Endothelial cell of umbilical vein (primary cell): ENCODE data around the gene PACS1. TPM values are rescaled to one million over a fixed set of nuclear protein-coding genes. Genes with fewer than 3 reads are reported as not detected.

ENCODE experiments used
- BruUV-seq: library from RNA; stranded (reverse); fragments of 400-500 nt; replicated peaks from 2 replicates; lab custom pipeline; 2021; lab: Mats Ljungman, UMichigan
- CTCF ChIA-PET: fragments of 300-600, 350-600 bp; sonication (Branson Sonifier 250); formaldehyde crosslinking; loops from one replicate; lab custom pipeline; 2021; ENCODE audit warnings: antibody characterized with exemption, inconsistent platforms; lab: Charles Lee
- POLR2A ChIA-PET: fragments of 300-600, 350-600 bp; sonication (Branson Sonifier 250); formaldehyde crosslinking; loops from one replicate; lab custom pipeline; 2021; ENCODE audit warnings: antibody characterized with exemption, inconsistent platforms; lab: Charles Lee
- DNase-seq: peaks from one replicate; pipeline ENCODE4 v3.0.0-alpha.2; 2011; ENCODE audit warnings: low read depth, low spot score
- FAIRE-seq: peaks from 2 replicates; lab custom pipeline; 2011; peaks lifted over from hg19 to GRCh38; lab: Jason Lieb, UNC
- H2AFZ ChIP-seq: 2 replicates; pipeline ENCODE4 v1.6.0; 2012; ENCODE audit warnings: low read depth, low read length, control low read depth, inconsistent platforms
- H3K27ac ChIP-seq: 2 replicates; pipeline ENCODE4 v1.5.1; 2011; ENCODE audit warnings: low read depth, mild to moderate bottlenecking, control low read depth, low read length, moderate library complexity; ENCODE audit not compliant: insufficient read depth
- H3K27me3 ChIP-seq, 2 experiments: 2 replicates each; pipeline versions ENCODE4 v1.6.0 to v1.6.1; 2011; ENCODE audit warnings: low read length in 2 of 2, mixed read lengths in 1 of 2; ENCODE audit not compliant: control insufficient read depth in 2 of 2, insufficient read depth in 2 of 2
- H3K36me3 ChIP-seq, 2 experiments: 2 replicates in 1 of 2; 3 replicates in 1 of 2; pipeline ENCODE4 v1.5.1; 2011; ENCODE audit warnings: low read length in 2 of 2, mild to moderate bottlenecking in 1 of 2, moderate library complexity in 1 of 2; ENCODE audit not compliant: control insufficient read depth in 2 of 2, insufficient read depth in 2 of 2; ENCODE audit errors: extremely low read depth in 1 of 2
- H3K4me1 ChIP-seq: 3 replicates; pipeline ENCODE4 v1.5.1; 2011; ENCODE audit warnings: mild to moderate bottlenecking, low read length; ENCODE audit not compliant: control insufficient read depth, insufficient read depth; ENCODE audit errors: extremely low read depth
- H3K4me2 ChIP-seq: 2 replicates; pipeline ENCODE4 v1.6.1; 2011; ENCODE audit warnings: low read length, control low read depth, mixed read lengths; ENCODE audit not compliant: insufficient read depth
- H3K4me3 ChIP-seq, 3 experiments: fragments of 200-600 bp in 1 of 3; sonication (generic), shearing (Covaris generic) in 1 of 3; replicated peaks in 1 of 3; 2 replicates each; pipeline ENCODE4 v1.5.1; 2011 to 2016; ENCODE audit warnings: control low read depth in 3 of 3, low read length in 3 of 3, mild to moderate bottlenecking in 2 of 3, inconsistent platforms in 1 of 3, low read depth in 1 of 3, moderate library complexity in 1 of 3; ENCODE audit not compliant: insufficient read depth in 1 of 3
- H3K79me2 ChIP-seq: 2 replicates; pipeline ENCODE4 v1.6.0; 2012; ENCODE audit warnings: low read length, inconsistent platforms; ENCODE audit not compliant: control insufficient read depth, insufficient read depth
- H3K9ac ChIP-seq: replicated peaks from 2 replicates; pipeline ENCODE3; 2011; ENCODE audit warnings: low read length, control low read depth; ENCODE audit not compliant: insufficient read depth; ENCODE audit errors: extremely low read depth
- H3K9me1 ChIP-seq: replicated peaks from 3 replicates; pipeline ENCODE4 v1.6.0; 2011; ENCODE audit warnings: mild to moderate bottlenecking, low read length; ENCODE audit not compliant: control insufficient read depth, insufficient read depth; ENCODE audit errors: extremely low read depth
- H3K9me3 ChIP-seq: replicated peaks from 2 replicates; pipeline ENCODE4 v1.5.1; 2012; ENCODE audit warnings: low read length, inconsistent platforms; ENCODE audit not compliant: control insufficient read depth, insufficient read depth
- H4K20me1 ChIP-seq: replicated peaks from 2 replicates; pipeline ENCODE3; 2011; ENCODE audit warnings: mild to moderate bottlenecking, low read length; ENCODE audit not compliant: control insufficient read depth, insufficient read depth; ENCODE audit errors: extremely low read depth
- CTCF ChIP-seq, 2 donors: IDR thresholded peaks; 1 replicate in 1 of 2; 2 replicates in 1 of 2; pipeline ENCODE4 v1.5.1; 2011; ENCODE audit warnings: low read length in 2 of 2, mild to moderate bottlenecking in 2 of 2, moderate library complexity in 2 of 2, control low read depth in 1 of 2, inconsistent platforms in 1 of 2, low read depth in 1 of 2; ENCODE audit not compliant: insufficient read depth in 1 of 2; ENCODE audit errors: extremely low read depth in 1 of 2
- EZH2 ChIP-seq: IDR thresholded peaks from 2 replicates; pipeline ENCODE4 v1.6.1; 2012; ENCODE audit warnings: borderline replicate concordance, low read depth, mild to moderate bottlenecking, moderate library complexity, low read length, inconsistent platforms; ENCODE audit not compliant: severe bottlenecking
- FOS ChIP-seq: IDR thresholded peaks from 2 replicates; pipeline ENCODE4 v1.6.1; 2011; ENCODE audit warnings: mild to moderate bottlenecking, low read length, moderate library complexity, borderline replicate concordance; ENCODE audit not compliant: insufficient read depth
- GATA2 ChIP-seq: IDR thresholded peaks from 2 replicates; pipeline ENCODE4 v1.7.0; 2011; ENCODE audit warnings: low read depth, mild to moderate bottlenecking, moderate library complexity, mixed read lengths, low read length; ENCODE audit not compliant: insufficient read length, insufficient read depth
- JUN ChIP-seq: IDR thresholded peaks from 2 replicates; pipeline ENCODE4 v1.6.1; 2011; ENCODE audit warnings: borderline replicate concordance, low read depth; ENCODE audit not compliant: insufficient read length, insufficient read depth
- MYC ChIP-seq: IDR thresholded peaks from one replicate; pipeline ENCODE4 v1.6.1; 2011; ENCODE audit warnings: mild to moderate bottlenecking, low read depth, low read length
- POLR2A ChIP-seq: IDR thresholded peaks from 2 replicates; pipeline ENCODE4 v1.6.1; 2012; ENCODE audit warnings: low read depth, mild to moderate bottlenecking, control low read depth, low read length
- POLR2AphosphoS5 ChIP-seq: IDR thresholded peaks from 2 replicates; pipeline ENCODE4 v1.6.1; 2012; ENCODE audit warnings: low read depth, mild to moderate bottlenecking, control low read depth, low read length, moderate library complexity; ENCODE audit not compliant: insufficient read depth
- dilution Hi-C: fragments of 300-500 bp; cut with MboI; formaldehyde crosslinking; loops from one replicate; pipeline ENCODE4 v1.15.0; 2019; ENCODE audit warnings: low sequenced_read_pairs; ENCODE audit not compliant: extremely low pct_ligation_motif_present
- intact Hi-C: fragments of 100-400 bp; cut with micrococcal nuclease; formaldehyde crosslinking; loops from one replicate; pipeline ENCODE4 v1.10.0; 2022
- polyA plus RNA-seq, 4 experiments: library from polyadenylated mRNA; depleted of rRNA in 3 of 4; stranded (reverse) in 3 of 4; unstranded in 1 of 4; fragments of >200 nt; gene quantifications; 2 replicates each; pipeline versions ENCODE4 v1.2.1 to v1.2.3, GENCODE V29; 2011 to 2012; ENCODE audit warnings: missing spikeins in 1 of 4
- total RNA-seq: library from RNA; stranded (reverse); gene quantifications from 2 replicates; pipeline ENCODE4 v1.2.3, GENCODE V29; 2021
- TF ChIP-seq, protein P1 (sequence below): IDR thresholded peaks from 2 replicates; pipeline ENCODE4 v1.6.1; 2011; ENCODE audit not compliant: insufficient read depth, insufficient read length

Gene PACS1
- total and polyA plus RNA-seq, 2 donors (not counting 3 experiments of a cell fraction or from before 2014, with no cell fraction given), result 26.4 to 64.4 TPM

DNA sequence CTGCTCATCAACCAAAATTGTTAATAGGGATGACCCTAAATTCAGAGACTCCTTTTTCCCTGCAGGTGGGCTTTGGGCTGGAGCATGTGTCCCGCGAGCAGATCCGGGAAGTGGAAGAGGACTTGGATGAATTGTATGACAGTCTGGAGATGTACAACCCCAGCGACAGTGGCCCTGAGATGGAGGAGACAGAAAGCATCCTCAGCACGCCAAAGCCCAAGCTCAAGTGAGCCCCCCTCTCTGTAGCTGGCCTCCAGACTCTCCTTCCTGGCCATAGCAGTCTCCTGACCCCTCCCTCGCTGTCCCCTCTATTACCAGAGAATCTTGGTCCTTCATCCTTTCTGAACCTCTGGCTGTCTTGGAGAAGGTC is 150.5 kb downstream of the PACS1 start:
- Histone ChIP-seq H3K79me2 (no peaks in the 10 kb centered on the region), H3K36me3 (peaks cover 4 to 35% of the 10 kb centered on the region in 2 experiments), H3K4me1 (no peaks in the 10 kb centered on the region), H3K27me3 (no peaks in the 10 kb centered on the region), H2AFZ (no peak overlapping the region), H3K9ac (no peak overlapping the region), H3K9me1 (no peaks in the 10 kb centered on the region), H4K20me1 (no peaks in the 10 kb centered on the region), H3K9me3 (no peaks in the 10 kb centered on the region), H3K27ac (no peak overlapping the region), H3K4me3 (no peak overlapping the region), H3K4me2 (no peak overlapping the region)
- POLR2A ChIA-PET, result no interaction called here
- no peak for TF ChIP-seq GATA2
- TF ChIP-seq MYC, result no peak
- TF ChIP-seq EZH2, result no peak
- TF ChIP-seq CTCF (IDR thresholded peaks at IDR 0.05; ENCODE audit: extremely low read depth in 1 of 2, insufficient read depth in 1 of 2, low read depth in 1 of 2, low read length in 2 of 2), result no peak
- BruUV-seq, result no TSS peak
- CTCF ChIA-PET, result interaction anchor here (0.6 to 1.4 kb wide), 3 partner anchors 61 to 144 kb away, joined by 3 to 4 read pairs (median 3); no protein-coding TSS in a partner anchor
- FAIRE-seq (no peak), DNase-seq (no peak)
- intact Hi-C loops (no loop called here), dilution Hi-C loops (no loop called here)

GRCh38 chr11:66221012-66221411 is 150.9 kb downstream of the PACS1 start:
- H3K27ac ChIP-seq, result no peak overlapping the region

More at GRCh38 chr11:66221012-66221411, 150.9 kb downstream of the PACS1 start:
- no TSS peak for BruUV-seq
- DNase-seq (no peak), FAIRE-seq (no peak)
- Histone ChIP-seq H3K4me2 (no peak overlapping the region), H3K9ac (no peak overlapping the region), H3K27me3 (no peaks in the 10 kb centered on the region), H3K79me2 (no peaks in the 10 kb centered on the region), H3K36me3 (peaks cover 4 to 33% of the 10 kb centered on the region in 2 experiments), H3K4me3 (no peak overlapping the region), H2AFZ (no peak overlapping the region), H3K4me1 (no peaks in the 10 kb centered on the region), H4K20me1 (no peaks in the 10 kb centered on the region), H3K9me3 (no peaks in the 10 kb centered on the region), H3K9me1 (no peaks in the 10 kb centered on the region)
- dilution Hi-C loops, result no loop called here
- intact Hi-C loops, result no loop called here
- TF ChIP-seq FOS, result no peak
- TF ChIP-seq CTCF (IDR thresholded peaks at IDR 0.05; ENCODE audit: extremely low read depth in 1 of 2, insufficient read depth in 1 of 2, low read depth in 1 of 2, low read length in 2 of 2), result no peak
- no peak for TF ChIP-seq MYC
- no peak for TF ChIP-seq POLR2AphosphoS5
- no peak for TF ChIP-seq JUN
- TF ChIP-seq, protein P1, sequence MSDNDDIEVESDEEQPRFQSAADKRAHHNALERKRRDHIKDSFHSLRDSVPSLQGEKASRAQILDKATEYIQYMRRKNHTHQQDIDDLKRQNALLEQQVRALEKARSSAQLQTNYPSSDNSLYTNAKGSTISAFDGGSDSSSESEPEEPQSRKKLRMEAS, result no peak
- TF ChIP-seq POLR2A, result no peak
- no peak for TF ChIP-seq EZH2
- TF ChIP-seq GATA2, result no peak
- CTCF ChIA-PET, result interaction anchor here (0.6 to 2.4 kb wide), 7 partner anchors 13 to 145 kb away, joined by 3 to 25 read pairs (median 3); no protein-coding TSS in a partner anchor
- POLR2A ChIA-PET, result no interaction called here
